Measurements from ENCODE around the gene TMEM272.

The TMEM272 gene

GRCh38 chr13:51883226-51883600 is 38.2 kb upstream of the TMEM272 start:
- TF ChIP-seq GLIS3 (CRISPR knock-in tag; IDR thresholded peaks at IDR 0.05) (no peak), ZC3H10 (CRISPR knock-in tag; IDR thresholded peaks at IDR 0.05) (no peak), PPARA (CRISPR knock-in tag; IDR thresholded peaks at IDR 0.05; ENCODE audit: borderline replicate concordance) (no peak), PATZ1 (CRISPR knock-in tag; IDR thresholded peaks at IDR 0.05; ENCODE audit: borderline replicate concordance) (no peak), CSRNP3 (CRISPR knock-in tag; IDR thresholded peaks at IDR 0.05) (no peak), ISL1 (CRISPR knock-in tag; IDR thresholded peaks at IDR 0.05) (no peak), ZFP30 (CRISPR knock-in tag; IDR thresholded peaks at IDR 0.05) (no peak)
- no peak for ATAC-seq

- ATAC-seq: no peak
- TF ChIP-seq TOX (CRISPR knock-in tag; IDR thresholded peaks at IDR 0.05; ENCODE audit: borderline replicate concordance) (no peak), CSDC2 (CRISPR knock-in tag; IDR thresholded peaks at IDR 0.05) (no peak), BACH2 (CRISPR knock-in tag; IDR thresholded peaks at IDR 0.05; ENCODE audit: borderline replicate concordance) (no peak), RARB (CRISPR knock-in tag; IDR thresholded peaks at IDR 0.05) (no peak), OSR1 (CRISPR knock-in tag; IDR thresholded peaks at IDR 0.05) (no peak), ARNTL (CRISPR knock-in tag; IDR thresholded peaks at IDR 0.05; ENCODE audit: borderline replicate concordance, low read depth) (no peak), CREB5 (CRISPR knock-in tag; IDR thresholded peaks at IDR 0.05; ENCODE audit: low read depth) (no peak), ZFP30 (CRISPR knock-in tag; IDR thresholded peaks at IDR 0.05) (no peak), GLIS3 (CRISPR knock-in tag; IDR thresholded peaks at IDR 0.05) (no peak), ISL1 (CRISPR knock-in tag; IDR thresholded peaks at IDR 0.05) (no peak), ZFP3 (CRISPR knock-in tag; IDR thresholded peaks at IDR 0.05) (no peak), PPARA (CRISPR knock-in tag; IDR thresholded peaks at IDR 0.05; ENCODE audit: borderline replicate concordance) (no peak), CSRNP3 (CRISPR knock-in tag; IDR thresholded peaks at IDR 0.05) (no peak), ESRRG (CRISPR knock-in tag; IDR thresholded peaks at IDR 0.05) (no peak)
These were observed 37.7 kb upstream of the TMEM272 start for GRCh38 chr13:51882570-51883225.

GRCh38 chr13:51881296-51881695 is 36.3 kb upstream of the TMEM272 start:
- ATAC-seq: no peak

More at GRCh38 chr13:51881296-51881695, 36.3 kb upstream of the TMEM272 start:
- TF ChIP-seq CSDC2 (CRISPR knock-in tag; IDR thresholded peaks at IDR 0.05) (no peak), ZNF565 (CRISPR knock-in tag; conservative IDR thresholded peaks at IDR 0.05; ENCODE audit: low read depth) (no peak), SNAI2 (CRISPR knock-in tag; IDR thresholded peaks at IDR 0.05) (no peak), PATZ1 (CRISPR knock-in tag; IDR thresholded peaks at IDR 0.05; ENCODE audit: borderline replicate concordance) (no peak), TCF4 (CRISPR knock-in tag; IDR thresholded peaks at IDR 0.05; ENCODE audit: borderline replicate concordance) (no peak), TSHZ2 (CRISPR knock-in tag; IDR thresholded peaks at IDR 0.05) (no peak), CSRNP3 (CRISPR knock-in tag; IDR thresholded peaks at IDR 0.05) (no peak), ZFP30 (CRISPR knock-in tag; IDR thresholded peaks at IDR 0.05) (no peak), GLIS3 (CRISPR knock-in tag; IDR thresholded peaks at IDR 0.05) (no peak), BACH2 (CRISPR knock-in tag; IDR thresholded peaks at IDR 0.05; ENCODE audit: borderline replicate concordance) (no peak), CREB5 (CRISPR knock-in tag; IDR thresholded peaks at IDR 0.05; ENCODE audit: low read depth) (no peak), OSR1 (CRISPR knock-in tag; IDR thresholded peaks at IDR 0.05) (no peak)
